GM12878 (cell line): Measurements from ENCODE around the gene HIVEP3.

Experiments used
- EZH2 ChIP-seq: IDR thresholded peaks from 2 replicates; pipeline ENCODE4 v1.6.1; 2012; ENCODE audit warnings: low read depth, mild to moderate bottlenecking, control low read depth, inconsistent platforms, low read length, borderline replicate concordance; ENCODE audit not compliant: control insufficient read depth
- HDGF ChIP-seq: fragments of 450-650 bp; IDR thresholded peaks from 2 replicates; pipeline ENCODE4 v1.6.1; 2016; ENCODE audit warnings: antibody characterized with exemption
- KDM1A ChIP-seq: fragments of 200-600 bp; sonication (generic); IDR thresholded peaks from 2 replicates; pipeline ENCODE4 v1.6.1; 2016; ENCODE audit warnings: borderline replicate concordance
- POLR2A ChIP-seq: IDR thresholded peaks from 2 replicates; pipeline ENCODE4 v1.6.1; 2011; ENCODE audit warnings: low read depth, mild to moderate bottlenecking, low read length
- SREBF1 ChIP-seq: IDR thresholded peaks from 2 replicates; pipeline ENCODE4 v1.6.1; 2012; ENCODE audit warnings: mild to moderate bottlenecking, low read length
- YY1 ChIP-seq: IDR thresholded peaks from 2 replicates; pipeline ENCODE4 v1.6.1; 2011; ENCODE audit warnings: low read depth, mild to moderate bottlenecking, low read length
- TF ChIP-seq, protein P1 (sequence below), 3 experiments: IDR thresholded peaks in 2 of 3; conservative IDR thresholded peaks in 1 of 3; 2 replicates each; pipeline ENCODE4 v1.5.1; 2011; ENCODE audit warnings: low read depth in 3 of 3, low read length in 3 of 3, mild to moderate bottlenecking in 3 of 3, control low read depth in 2 of 3, moderate library complexity in 2 of 3, inconsistent platforms in 1 of 3, mixed read lengths in 1 of 3; ENCODE audit not compliant: control insufficient read depth in 2 of 3, insufficient read depth in 1 of 3; ENCODE audit errors: extremely low read depth in 1 of 3
- TF ChIP-seq, protein P2 (sequence below): fragments of 450-650 bp; formaldehyde crosslinking; IDR thresholded peaks from 2 replicates; pipeline ENCODE4 v1.5.0; 2022; ENCODE audit warnings: mild to moderate bottlenecking, missing genetic modification characterization

DNA sequence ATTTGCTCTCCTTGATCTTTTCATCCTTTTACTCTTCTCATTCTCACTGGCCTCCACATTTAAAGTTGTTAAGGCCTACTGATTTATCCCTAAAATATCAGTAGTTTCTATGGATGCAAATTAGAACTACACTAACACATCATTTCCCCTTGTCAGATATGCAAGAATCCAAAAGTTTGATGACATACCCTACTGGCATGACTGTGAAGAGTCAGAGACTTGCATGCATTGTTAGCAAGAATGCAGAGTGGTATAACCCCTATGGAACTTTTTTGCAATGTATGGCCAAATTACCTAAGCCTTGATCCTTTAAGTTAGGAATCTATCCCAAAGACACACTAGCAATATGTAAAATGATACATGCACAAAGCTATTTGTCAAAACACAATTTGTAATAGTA, 23.6 kb upstream of the HIVEP3 start:
- TF ChIP-seq SREBF1 (no peak), YY1 (no peak), KDM1A (no peak), EZH2 (no peak), POLR2A (no peak), HDGF (no peak)
- TF ChIP-seq, protein P1, sequence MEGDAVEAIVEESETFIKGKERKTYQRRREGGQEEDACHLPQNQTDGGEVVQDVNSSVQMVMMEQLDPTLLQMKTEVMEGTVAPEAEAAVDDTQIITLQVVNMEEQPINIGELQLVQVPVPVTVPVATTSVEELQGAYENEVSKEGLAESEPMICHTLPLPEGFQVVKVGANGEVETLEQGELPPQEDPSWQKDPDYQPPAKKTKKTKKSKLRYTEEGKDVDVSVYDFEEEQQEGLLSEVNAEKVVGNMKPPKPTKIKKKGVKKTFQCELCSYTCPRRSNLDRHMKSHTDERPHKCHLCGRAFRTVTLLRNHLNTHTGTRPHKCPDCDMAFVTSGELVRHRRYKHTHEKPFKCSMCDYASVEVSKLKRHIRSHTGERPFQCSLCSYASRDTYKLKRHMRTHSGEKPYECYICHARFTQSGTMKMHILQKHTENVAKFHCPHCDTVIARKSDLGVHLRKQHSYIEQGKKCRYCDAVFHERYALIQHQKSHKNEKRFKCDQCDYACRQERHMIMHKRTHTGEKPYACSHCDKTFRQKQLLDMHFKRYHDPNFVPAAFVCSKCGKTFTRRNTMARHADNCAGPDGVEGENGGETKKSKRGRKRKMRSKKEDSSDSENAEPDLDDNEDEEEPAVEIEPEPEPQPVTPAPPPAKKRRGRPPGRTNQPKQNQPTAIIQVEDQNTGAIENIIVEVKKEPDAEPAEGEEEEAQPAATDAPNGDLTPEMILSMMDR (IDR thresholded peaks at IDR 0.05 in 2 of 3, conservative IDR thresholded peaks at IDR 0.05 in 1 of 3; ENCODE audit: control insufficient read depth in 2 of 3, extremely low read depth in 1 of 3, insufficient read depth in 1 of 3, low read depth in 3 of 3, low read length in 3 of 3): no peak
- TF ChIP-seq, protein P2, sequence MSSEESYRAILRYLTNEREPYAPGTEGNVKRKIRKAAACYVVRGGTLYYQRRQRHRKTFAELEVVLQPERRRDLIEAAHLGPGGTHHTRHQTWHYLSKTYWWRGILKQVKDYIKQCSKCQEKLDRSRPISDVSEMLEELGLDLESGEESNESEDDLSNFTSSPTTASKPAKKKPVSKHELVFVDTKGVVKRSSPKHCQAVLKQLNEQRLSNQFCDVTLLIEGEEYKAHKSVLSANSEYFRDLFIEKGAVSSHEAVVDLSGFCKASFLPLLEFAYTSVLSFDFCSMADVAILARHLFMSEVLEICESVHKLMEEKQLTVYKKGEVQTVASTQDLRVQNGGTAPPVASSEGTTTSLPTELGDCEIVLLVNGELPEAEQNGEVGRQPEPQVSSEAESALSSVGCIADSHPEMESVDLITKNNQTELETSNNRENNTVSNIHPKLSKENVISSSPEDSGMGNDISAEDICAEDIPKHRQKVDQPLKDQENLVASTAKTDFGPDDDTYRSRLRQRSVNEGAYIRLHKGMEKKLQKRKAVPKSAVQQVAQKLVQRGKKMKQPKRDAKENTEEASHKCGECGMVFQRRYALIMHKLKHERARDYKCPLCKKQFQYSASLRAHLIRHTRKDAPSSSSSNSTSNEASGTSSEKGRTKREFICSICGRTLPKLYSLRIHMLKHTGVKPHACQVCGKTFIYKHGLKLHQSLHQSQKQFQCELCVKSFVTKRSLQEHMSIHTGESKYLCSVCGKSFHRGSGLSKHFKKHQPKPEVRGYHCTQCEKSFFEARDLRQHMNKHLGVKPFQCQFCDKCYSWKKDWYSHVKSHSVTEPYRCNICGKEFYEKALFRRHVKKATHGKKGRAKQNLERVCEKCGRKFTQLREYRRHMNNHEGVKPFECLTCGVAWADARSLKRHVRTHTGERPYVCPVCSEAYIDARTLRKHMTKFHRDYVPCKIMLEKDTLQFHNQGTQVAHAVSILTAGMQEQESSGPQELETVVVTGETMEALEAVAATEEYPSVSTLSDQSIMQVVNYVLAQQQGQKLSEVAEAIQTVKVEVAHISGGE: no peak
